HG02938 (cell line): Measurements from ENCODE around the gene FMN2.
"Not testable (repeated sequence)": the region's sequence is repeated elsewhere in the genome, so short reads cannot be mapped to it uniquely, and the experiment has no call there.

Experiments
- ATAC-seq: cut with Tn5 transposase; IDR thresholded peaks from one replicate; pipeline ENCODE4 v1.9.1; 2021; ENCODE audit warnings: mild to moderate bottlenecking, moderate library complexity; ENCODE audit not compliant: unreplicated experiment

Gene FMN2

DNA sequence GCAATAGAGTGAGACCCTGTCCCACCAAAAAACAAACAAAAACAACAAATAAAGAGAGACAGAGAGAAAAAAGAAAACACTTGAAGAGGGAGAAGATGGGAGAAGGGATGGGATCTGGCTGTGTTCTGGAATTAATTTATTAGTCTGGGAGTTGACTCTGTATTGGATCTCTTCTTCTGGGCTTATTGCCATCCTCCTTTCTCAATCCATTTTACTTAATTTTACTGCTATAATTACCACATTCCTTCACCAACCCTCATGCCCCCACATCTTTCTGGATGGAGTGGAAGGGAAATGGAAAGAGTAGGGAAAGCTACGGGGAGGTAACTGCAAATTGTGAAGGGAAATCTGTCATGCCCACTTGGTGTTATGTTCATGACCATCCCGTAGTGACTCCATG, 42.9 kb downstream of the FMN2 start:
- ATAC-seq = no peak

DNA sequence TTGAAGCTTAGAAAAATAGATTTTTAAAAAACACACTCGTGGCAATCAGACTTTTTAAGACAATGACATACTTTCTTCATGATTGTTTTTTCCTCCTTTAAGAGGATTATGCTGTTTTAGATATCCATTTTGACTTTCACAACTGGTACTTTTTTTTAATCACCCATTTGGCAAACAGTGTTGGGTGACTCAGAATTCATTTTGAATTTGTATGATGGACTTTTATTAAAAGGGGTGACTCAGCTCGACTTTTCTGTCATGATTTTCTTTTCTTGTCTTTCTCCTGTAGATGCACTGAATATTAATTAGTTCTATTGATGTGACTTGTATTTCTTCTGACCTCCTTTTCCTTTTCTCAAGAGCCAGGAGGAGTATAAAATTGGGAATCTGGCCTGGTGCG, 44.7 kb downstream of the FMN2 start:
- ATAC-seq = no peak

DNA sequence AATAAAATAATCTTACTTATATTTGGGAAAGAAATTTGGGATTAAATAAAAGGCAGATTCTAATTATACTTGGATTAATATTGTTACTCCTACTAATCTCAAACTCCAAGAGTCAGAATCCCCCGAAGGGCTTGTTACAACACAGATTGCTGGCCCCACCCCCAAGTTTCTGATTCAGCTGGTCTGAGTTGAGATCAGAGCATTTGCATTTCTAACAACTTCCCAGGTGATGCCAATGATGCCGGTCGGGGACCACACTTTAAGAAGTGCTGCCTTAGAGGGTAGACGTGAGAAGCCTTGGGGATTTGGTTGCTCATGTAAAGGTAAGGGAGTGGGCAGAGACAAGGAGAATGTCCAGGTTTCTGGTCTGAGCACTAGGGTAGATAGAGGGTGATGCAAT, 47.2 kb downstream of the FMN2 start:
- ATAC-seq = no peak

DNA sequence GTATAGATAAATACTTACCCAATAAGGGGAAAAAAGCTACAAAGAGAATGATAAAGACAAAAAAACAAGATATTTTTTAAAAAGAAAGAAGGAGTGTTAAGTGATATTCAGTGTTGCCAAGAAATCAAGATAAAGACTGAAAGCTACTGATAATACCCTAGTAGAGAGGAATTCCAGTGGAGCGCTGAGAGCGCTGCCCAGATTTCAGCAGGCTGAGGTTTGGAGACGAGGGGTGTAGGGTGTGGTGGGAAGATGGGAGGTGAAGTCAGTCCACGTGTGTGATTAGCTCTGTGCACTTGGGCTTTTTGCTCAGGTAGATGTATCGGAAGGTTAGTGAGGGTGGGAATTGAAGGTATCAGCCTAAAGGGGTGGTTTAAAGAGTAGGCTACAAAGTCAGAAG, 47.8 kb downstream of the FMN2 start:
- ATAC-seq = no peak

DNA sequence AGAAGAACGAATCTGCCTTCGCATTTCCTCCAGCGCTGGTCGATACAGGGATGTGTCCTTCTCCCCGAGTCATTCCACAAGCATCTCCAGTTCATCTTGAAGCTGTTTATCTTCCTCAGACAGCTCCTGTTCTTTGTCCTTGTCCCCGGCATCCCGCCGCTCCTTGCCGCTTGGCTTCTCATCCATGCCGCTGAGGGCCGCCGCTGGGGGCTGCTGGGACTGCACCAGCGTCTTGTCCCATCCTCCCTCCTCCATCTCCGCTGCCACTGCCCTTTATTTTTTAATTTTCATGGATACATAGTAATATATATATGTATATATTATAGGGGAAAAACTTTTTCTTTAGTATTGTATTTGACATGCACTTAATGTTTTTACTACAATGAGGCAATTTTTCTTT, 53.4 kb downstream of the FMN2 start:
- no peak for ATAC-seq

DNA sequence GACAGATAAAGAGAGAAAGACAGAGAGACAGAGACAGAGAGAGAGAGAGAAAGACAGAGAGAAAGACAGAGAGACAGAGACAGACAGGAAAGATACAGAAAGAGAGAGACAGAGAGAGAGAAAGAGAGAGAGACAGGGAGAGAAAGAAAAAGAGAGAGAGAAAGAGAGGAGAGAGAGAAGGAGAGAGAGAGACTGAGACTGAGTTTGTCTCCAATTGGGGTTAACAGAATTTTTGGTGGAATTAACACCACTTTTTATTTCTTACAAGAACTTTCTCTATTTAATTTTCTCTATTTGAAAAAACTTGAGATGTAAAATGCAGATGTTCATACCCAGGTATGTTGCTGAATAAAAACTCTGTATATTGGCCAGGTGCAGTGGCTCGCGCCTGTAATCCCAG, 56.6 kb downstream of the FMN2 start:
- no peak for ATAC-seq

DNA sequence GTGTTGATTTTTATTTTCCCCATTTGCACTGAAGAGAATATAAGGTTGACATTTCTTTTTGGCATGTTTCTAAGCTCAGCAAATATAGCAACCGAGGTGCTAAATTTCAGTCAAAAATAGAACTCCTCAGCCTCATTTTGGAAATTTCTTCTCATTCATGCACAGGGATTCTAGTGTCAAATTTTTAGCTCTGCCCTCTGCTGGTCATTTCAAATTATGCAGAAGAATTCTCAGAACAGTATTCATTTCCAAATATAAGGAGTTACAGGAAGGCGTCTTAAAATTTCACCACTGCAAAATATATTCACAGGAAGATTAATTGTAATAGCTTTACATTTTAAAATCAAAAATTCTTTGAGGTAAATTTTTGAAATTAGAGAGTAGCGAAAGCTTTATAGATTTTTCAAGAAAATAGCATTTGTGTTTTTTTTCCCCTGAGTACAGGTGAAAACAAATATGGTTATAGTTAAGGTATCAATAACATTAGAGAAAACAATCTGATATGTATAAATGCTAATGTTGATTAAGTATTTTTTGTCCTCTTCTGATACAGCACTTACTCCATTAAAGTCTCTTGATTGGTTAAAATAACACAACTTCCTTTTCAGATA, 57.9 kb downstream of the FMN2 start:
- ATAC-seq = no peak

DNA sequence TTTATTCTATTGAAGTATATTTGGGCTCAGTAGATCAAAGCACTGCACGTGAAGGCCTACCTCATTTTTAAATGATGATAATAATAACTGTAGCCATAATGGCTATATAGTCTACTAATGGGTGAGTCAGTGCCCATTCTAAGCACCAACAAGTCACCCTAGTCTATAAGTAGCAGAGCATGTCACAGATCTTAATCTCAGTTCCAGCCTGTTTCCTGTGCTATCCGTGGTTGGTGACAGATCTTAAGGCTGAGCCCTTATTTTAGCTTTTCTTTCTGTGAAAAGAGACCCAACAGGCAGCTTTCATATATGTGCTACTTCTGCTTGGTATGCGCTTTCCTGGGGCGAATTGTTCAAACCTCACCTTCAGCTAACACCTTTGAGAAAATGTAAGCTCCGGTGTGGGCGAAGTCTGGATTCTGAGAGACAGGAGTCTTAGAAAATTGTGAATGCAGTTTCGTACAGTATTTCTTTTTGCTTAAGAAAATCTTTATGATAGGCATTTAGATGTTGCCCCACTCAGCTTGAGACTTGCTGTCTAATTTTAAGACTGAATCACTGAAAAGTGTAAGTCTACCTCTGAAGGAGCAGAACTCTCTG, 59.6 kb downstream of the FMN2 start:
- ATAC-seq = no peak

DNA sequence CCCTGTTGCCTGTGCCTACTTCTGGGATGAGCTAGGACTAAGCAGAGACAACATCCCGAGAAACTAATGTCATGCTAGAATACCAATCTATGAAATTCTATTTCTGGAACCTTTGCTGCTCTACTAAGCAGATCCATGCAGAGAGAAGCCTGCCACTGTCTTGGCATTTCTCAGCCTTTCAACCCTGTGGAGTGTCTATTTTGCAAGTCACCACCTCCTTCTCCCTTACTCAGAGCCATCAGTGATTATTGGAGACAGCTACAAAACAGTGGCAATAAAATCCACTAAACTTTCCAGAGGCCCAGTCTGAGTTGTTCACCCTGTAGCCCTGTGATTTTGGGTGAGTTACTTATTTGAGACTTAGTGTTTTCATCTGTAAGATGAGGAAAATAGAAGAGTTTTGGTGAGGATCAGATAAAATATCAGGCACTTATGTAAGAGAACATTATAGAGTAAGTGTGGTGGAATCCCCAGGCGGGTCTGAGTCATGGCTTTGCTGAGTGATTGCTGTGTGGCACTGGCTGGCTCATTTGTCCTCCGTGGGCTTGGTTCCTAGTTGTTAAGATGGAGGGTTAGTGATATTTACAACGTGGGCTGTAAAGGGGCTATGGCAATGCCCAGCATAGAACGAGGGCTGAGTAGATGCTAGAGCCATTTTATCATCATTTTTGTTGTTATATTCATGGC, 61.1 kb downstream of the FMN2 start:
- no peak for ATAC-seq

DNA sequence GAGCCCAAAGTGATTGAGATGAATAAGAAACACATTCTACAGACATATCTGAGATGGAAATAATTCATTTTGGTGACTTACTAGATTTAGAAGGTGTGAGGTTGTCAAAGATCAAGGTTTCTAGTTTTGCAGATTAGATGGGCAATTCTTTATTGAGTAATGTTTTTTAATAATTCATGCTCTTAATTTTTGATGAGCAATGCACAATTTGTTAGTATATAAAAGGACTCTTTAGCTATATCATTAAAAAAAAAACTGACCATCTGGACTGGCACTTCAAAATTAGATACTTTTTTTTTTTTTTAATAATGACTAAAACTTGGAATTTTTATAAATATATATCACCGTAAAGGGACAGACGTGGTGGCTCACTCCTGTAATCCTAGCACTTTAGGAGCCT, 63.9 kb downstream of the FMN2 start:
- no peak for ATAC-seq

DNA sequence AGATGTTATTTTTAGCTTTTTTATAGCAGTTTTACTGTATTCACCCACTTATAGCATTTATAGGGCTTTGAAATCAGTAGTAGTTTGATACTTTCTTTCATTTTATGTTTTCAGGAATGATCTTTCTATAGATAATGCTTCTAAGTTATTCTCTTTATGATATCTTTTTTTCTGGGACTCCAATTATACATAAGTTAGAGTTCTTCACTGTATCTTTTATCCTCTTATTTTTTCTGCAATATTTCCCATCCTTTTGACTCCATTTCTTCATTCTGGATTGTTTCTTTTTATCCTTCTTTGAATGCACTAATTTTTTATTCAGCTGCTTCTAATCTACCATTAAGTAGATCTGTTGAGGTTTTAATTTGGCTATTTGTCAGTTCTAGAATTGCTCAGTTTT, 73.1 kb downstream of the FMN2 start:
- ATAC-seq = no peak

DNA sequence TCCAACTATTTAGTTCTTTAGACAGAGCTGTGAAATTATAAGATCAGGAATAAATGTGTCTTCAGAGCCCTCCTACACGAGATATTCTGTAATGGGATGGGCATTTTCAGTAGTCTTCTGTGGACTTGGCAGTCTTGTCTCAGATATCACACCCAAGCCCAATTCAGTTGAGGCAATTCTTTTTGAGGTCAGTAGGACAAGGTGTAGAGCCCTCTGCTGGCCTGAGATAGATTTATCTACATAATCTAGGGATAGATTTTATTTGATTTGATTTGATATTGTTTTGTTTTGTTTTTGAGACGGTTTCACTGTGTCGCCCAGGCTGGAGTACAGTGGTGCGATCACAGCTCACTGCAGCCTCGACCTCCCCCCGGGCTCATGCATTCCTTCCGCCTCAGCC, 77.5 kb downstream of the FMN2 start:
- no peak for ATAC-seq

DNA sequence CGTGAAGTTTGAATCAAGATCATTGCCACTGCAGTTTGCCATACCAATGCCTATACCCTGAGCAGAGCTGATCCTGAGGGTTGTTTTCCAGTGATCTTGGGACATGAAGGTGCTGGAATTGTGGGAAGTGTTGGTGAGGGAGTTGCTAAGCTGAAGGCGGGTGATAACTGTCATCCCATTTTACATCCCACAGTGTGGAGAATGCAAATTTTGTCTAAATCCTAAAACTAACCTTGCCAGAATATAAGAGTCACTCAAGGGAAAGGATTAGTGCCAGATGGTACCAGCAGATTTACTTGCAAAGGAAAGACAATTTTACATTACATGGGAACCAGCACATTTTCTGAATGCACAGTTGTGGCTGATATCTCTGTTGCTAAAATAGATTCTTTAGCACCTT, 78.6 kb downstream of the FMN2 start:
- no peak for ATAC-seq

DNA sequence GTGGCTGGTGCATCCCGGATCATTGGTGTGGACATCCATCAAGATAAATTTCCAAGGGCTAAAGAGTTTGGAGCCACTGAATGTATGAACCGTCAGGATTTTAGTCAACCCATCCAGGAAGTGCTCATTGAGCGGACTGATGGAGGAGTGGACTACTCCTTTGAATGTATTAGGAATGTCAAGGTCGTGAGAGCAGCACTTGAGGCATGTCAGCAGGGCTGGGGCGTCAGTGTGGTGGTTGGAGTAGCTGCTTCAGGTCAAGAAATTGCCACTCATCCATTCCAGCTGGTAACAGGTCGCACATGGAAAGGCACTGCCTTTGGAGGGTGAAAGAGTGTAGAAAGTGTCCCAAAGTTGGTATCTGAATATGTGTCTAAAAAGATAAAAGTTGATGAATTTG, 79.1 kb downstream of the FMN2 start:
- no peak for ATAC-seq

DNA sequence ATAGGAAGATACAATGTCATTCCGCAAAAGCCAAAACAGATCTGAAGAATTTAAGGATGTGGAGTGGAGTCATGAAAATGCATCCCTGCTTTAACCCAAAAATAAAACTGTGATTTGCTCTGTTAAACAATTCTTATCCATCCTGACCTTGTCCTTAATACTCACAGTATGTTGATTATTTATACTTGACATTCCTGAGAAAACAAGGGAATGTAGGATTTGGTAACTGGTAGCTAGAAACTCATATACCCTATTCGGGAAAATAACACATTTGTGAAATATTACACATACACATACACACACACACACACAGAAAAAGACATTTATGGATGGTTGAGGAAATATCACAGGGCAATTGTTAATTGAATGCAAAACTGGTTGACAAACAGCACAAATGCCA, 80.2 kb downstream of the FMN2 start:
- ATAC-seq = no peak

DNA sequence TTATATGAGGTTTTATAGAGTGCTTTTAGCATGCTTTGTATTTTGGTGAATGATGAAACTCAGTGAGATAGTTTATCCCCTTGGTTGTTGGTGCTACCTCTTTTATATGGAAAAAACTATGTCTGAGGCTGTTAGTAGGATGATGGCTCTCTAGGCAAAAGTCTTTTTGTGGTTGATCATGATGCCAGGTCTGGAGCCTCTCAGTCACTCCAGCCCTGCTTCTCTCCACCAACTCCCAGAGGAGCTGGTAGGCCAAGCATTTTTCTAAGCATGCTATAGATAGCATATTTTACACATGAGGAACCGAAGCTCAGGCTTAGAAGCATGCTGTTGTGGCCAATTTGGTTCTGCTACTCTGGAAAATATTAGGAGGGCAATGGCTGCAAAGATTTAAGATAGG, 82.2 kb downstream of the FMN2 start:
- ATAC-seq = no peak

DNA sequence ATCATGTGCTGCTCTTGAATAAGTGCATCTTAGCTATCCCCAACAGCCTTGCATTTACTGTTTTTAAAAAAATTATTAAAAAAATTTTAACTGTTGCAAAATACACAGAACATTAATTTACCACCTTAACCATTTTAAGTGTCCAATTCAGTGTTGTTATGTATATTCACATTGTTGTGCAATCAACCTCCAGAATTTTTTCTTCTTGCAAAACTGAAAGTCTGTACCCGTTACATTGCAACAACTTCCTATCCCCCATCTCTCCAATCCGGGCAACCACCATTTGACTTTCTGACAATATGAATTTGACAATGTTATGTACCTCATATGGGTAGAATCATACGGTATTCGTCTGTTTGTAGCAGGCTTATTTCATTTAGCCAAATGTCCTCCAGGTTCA, 83.1 kb downstream of the FMN2 start:
- ATAC-seq = no peak

DNA sequence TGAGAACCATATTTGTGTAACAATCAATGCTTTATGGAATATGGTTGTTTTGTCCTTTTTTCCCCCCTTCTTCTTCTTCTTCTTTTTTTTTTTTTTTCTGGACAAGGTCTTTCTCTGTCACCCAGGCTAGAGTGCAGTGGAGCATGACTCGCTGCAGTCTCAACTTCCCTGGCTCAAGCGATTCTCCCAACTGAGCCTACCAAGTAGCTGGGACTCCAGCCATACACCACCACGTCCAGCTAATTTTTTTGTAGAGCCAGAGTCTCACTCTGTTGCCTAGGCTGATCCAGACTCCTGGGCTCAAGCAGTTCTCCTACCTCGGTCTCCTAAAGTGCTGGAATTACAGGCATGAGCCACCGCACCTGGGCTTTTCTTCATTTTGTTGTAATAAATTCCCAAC, 86.7 kb downstream of the FMN2 start:
- no peak for ATAC-seq

DNA sequence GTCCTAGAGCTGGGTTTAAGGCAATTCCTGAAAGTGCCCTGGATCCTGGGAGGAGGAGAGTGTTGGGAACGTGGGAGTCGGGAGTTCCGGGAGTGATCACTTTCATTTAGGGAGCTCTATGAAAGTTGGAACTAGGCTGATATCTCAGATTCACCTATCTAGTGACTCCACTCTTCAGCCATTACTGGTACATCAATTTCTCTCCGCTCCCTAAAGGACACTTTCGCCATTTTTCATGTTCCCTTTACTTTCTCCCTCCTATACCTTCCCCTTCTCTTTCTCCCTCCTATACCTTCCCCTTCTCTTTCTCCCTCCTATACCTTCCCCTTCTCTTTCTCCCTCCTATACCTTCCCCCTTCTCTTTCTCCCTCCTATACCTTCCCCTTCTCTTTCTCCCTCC, 93.0 kb downstream of the FMN2 start:
- not testable (repeated sequence) for ATAC-seq

DNA sequence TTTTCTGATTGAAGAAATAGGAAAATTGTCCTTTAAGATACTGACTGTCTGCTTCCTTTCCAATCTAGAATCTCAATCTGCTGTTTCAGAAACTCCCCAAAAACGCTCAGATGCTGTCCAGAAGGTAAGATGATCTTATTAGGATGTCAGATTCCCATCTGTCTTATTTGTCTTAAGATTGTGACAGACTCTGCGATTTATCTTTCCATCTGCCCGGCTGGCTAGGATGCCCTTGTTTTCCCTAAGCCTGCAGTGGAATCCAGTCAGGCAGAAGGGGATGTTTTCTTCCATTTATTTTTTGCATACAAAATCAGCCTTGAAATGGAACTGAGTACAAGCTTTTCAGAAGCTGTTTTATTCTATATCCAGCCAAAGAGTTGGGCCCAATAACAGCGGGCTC, 96.5 kb downstream of the FMN2 start:
- ATAC-seq = no peak

DNA sequence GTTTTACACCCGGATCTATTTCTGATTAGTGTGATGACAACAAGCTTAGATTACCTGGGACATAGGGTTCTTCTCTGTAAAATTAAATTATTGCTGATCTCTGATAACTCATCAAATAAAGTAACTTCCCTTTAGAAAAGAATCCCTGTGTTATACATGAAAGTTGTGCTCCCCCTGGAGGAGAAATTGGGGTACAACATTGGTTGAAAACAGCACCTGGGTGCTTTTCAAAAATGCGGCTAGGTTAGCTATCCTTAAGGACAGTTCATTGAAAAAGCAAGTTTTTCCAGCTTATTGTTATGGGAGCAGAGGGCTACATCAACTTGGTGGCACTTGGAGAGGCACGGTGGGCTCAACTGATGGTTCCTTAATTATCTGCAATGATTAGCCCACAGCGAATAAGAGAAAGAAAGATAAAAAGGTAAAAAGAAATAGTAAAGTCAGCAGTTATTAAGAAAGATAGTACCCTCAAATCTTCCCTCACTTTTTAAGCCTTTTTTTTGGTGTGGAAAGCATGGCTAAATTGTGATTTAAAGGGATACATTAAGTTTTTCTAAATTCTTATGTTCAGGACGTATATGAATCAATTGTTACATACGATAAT, 97.8 kb downstream of the FMN2 start:
- no peak for ATAC-seq

DNA sequence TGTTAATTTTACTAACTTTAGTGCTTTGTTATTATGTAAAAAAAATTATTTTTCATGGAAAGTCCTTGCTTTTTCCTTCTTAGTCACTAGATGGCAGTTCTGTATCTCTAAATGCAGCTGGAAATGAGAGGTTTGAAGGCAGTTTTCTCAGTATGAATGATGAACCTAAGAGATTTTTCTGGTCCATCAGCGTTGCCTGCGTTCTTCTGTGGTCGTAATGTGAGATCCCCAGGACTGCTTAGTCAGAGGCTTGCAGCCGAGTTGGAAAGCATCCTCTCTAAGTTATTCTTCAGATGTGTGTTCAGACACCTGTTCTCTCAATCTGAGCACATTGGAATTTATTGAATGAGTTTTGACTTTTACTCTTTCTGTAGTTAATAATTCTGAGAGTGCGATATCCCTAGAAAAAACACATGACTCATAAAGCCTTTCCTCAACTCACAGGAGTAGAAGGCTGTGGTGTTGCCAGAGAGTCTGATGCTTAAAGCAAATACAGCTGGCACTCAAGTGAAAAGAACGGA, 99.3 kb downstream of the FMN2 start:
- ATAC-seq = no peak
